Thoracic aorta (tissue), 2 donors: ENCODE results near the gene CEP128. TPM values are rescaled to one million over a fixed set of nuclear protein-coding genes. Genes with fewer than 3 reads are reported as not detected.

ENCODE experiments used
- ATAC-seq: fragments of 150-250 bp; one replicate; pipeline ENCODE4 v1.8.0; 2017; ENCODE audit warnings: low read depth; ENCODE audit not compliant: insufficient number of reproducible peaks, low FRiP score
- DNase-seq: peaks from one replicate; pipeline ENCODE4 v3.0.0-alpha.2; 2020; ENCODE audit warnings: low spot score
- H3K27ac ChIP-seq, 2 donors: fragments of 200-600 bp; sonication (generic); 1 replicate in 1 of 2; 2 replicates in 1 of 2; pipeline ENCODE4 v1.5.1; 2016; ENCODE audit warnings: mild to moderate bottlenecking in 2 of 2, moderate library complexity in 2 of 2
- H3K27me3 ChIP-seq: fragments of 200-600 bp; sonication (generic); replicated peaks from 2 replicates; pipeline ENCODE4 v1.6.0; 2016; ENCODE audit warnings: mild to moderate bottlenecking; ENCODE audit not compliant: insufficient read depth
- H3K36me3 ChIP-seq: fragments of 200-600 bp; sonication (generic); one replicate; pipeline ENCODE4 v1.5.1; 2016
- H3K4me1 ChIP-seq, 2 donors: fragments of 200-600 bp; sonication (generic); 1 replicate in 1 of 2; 2 replicates in 1 of 2; pipeline versions ENCODE4 v1.5.1 to v1.6.0; 2016; ENCODE audit warnings: low read depth in 2 of 2, mild to moderate bottlenecking in 1 of 2; ENCODE audit not compliant: control insufficient read depth in 1 of 2
- H3K4me3 ChIP-seq: fragments of 200-600 bp; sonication (generic); 2 replicates; pipeline ENCODE4 v1.5.1; 2016; ENCODE audit warnings: mild to moderate bottlenecking
- H3K9me3 ChIP-seq: fragments of 200-600 bp; sonication (generic); 2 replicates; pipeline ENCODE4 v1.5.1; 2016
- total RNA-seq, 2 donors: library from RNA; depleted of rRNA; stranded (reverse); fragments of >200 nt; gene quantifications; one replicate each; pipeline versions ENCODE4 v1.1.0 to v1.2.3, GENCODE V29; 2016
- TF ChIP-seq, protein P1 (sequence below): fragments of 200-600 bp; sonication (generic); IDR thresholded peaks from one replicate; pipeline ENCODE4 v1.5.1; 2019; ENCODE audit warnings: antibody characterized with exemption

The CEP128 gene
- total RNA-seq, 2 donors from 2014 or later, result 2.1 to 4.7 TPM

DNA sequence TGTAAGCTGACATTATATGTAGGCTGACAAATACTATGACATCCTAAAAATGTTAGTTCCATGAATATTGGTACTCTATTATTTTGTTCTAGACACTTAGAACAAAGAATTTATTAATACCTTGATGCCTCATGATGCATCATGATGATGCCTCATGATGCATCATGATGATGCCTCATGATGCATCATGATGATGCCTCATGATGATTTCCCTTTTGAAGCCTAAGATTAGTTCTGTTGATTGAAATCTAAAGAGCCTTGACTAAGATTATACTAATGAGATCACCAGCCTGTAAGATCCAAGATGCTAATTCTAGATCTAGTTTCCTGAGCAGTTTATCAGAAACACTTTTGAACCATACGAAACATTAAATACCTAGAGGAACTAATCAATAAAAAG, 4.6 kb upstream of the CEP128 start:
- H3K4me3 ChIP-seq, result no peak overlapping the region
- no peaks in the 10 kb centered on the region for H3K9me3 ChIP-seq
- no peak overlapping the region for H3K27ac ChIP-seq
- H3K36me3 ChIP-seq, result no peaks in the 10 kb centered on the region
- TF ChIP-seq, protein P1, sequence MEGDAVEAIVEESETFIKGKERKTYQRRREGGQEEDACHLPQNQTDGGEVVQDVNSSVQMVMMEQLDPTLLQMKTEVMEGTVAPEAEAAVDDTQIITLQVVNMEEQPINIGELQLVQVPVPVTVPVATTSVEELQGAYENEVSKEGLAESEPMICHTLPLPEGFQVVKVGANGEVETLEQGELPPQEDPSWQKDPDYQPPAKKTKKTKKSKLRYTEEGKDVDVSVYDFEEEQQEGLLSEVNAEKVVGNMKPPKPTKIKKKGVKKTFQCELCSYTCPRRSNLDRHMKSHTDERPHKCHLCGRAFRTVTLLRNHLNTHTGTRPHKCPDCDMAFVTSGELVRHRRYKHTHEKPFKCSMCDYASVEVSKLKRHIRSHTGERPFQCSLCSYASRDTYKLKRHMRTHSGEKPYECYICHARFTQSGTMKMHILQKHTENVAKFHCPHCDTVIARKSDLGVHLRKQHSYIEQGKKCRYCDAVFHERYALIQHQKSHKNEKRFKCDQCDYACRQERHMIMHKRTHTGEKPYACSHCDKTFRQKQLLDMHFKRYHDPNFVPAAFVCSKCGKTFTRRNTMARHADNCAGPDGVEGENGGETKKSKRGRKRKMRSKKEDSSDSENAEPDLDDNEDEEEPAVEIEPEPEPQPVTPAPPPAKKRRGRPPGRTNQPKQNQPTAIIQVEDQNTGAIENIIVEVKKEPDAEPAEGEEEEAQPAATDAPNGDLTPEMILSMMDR, result no peak
- H3K27me3 ChIP-seq, result no peaks in the 10 kb centered on the region
- H3K4me1 ChIP-seq, result peaks cover 0 to 8% of the 10 kb centered on the region in 2 donors
- no peak for ATAC-seq
- no peak for DNase-seq

DNA sequence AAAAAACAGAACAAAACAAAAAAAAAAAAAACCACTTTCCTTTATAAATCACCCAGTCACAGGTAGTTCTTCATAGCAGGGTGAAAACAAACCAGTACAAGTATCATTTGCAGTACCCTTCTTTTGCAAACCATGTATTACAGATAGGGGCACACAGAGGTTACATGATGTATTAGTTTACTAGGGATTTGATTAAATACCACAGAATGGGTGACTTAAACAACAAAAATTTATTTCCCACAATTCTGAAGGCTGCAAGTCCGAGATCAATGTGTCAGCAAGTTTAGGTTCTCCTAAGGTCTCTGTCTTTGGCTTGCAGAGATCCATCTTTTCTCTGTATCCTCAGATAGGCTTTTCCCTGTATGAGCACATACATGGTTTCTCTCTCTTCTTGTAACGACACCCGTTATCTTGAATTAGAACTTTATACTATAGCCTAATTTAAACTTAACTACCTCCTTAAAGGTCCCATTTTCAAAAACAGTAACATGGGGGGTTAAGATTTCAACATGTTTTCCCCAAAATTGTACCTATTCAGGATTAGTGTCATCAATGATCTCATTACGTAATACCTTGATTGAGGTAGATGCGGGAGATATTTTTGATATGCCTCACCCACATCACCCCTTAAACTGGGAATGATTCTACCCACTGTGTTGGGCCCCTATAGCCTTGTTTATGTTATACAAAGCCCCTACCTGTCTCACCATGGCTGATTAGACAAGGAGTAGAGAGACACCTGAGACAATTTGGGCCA, 3.5 kb upstream of the CEP128 start:
- Histone ChIP-seq H3K9me3 (no peaks in the 10 kb centered on the region), H3K36me3 (no peaks in the 10 kb centered on the region), H3K27me3 (no peaks in the 10 kb centered on the region), H3K27ac (no peak overlapping the region), H3K4me3 (no peak overlapping the region), H3K4me1 (peaks cover 0 to 13% of the 10 kb centered on the region in 2 donors)
- no peak for ATAC-seq
- TF ChIP-seq, protein P1, result no peak
- DNase-seq, result no peak

DNA sequence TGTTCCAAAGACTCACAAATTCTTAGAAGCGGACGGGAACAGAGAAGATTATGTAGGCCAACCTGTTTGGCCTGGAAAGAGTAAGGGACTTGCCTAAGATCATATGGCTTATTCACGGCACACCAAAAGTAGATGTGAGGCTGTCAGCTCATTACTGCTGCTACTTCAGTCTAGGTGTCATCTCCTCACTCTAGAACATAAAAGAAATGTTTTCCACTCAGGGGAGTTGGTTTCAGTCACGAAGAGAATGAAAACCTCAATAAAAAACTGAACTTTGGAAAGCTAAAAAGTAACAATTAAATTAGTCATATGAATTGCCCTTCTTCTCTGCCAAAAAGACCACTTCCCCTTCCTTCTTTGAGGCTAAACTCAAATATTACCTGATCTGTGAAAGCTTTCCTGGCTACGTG, 658 bp upstream of the CEP128 start:
- Histone ChIP-seq H3K27me3 (no peaks in the 10 kb centered on the region), H3K9me3 (no peaks in the 10 kb centered on the region), H3K27ac (peak overlapping the region in 1 of 2 donors; percentile 38), H3K36me3 (no peaks in the 10 kb centered on the region), H3K4me1 (peaks cover 0 to 13% of the 10 kb centered on the region in 2 donors), H3K4me3 (peak overlapping the region; percentile 86)
- TF ChIP-seq, protein P1, result no peak
- DNase-seq (no peak), ATAC-seq (no peak)

DNA sequence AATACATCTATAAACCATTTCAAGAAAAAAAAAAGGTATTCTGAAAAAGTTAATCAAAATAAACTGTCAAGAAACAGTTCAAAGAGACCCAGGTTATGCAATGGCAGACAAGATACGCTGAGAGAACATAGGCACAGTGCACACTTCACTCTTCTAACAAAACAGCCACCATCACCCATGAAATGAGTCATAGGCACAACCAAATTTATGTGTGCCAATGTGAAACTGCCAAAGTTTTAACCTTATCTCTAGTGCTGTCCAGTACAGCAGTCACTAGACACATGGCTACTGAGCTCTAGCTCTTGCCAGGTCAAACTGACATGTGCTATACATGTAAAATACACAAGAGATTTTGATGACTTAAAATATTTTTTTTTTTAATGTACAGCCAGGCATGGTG, 1.4 kb downstream of the CEP128 start:
- TF ChIP-seq, protein P1, result no peak
- Histone ChIP-seq H3K27ac (no peak overlapping the region), H3K36me3 (no peaks in the 10 kb centered on the region), H3K9me3 (no peaks in the 10 kb centered on the region), H3K4me1 (peaks cover 0 to 13% of the 10 kb centered on the region in 2 donors), H3K27me3 (no peaks in the 10 kb centered on the region), H3K4me3 (no peak overlapping the region)
- DNase-seq, result no peak
- ATAC-seq, result no peak

DNA sequence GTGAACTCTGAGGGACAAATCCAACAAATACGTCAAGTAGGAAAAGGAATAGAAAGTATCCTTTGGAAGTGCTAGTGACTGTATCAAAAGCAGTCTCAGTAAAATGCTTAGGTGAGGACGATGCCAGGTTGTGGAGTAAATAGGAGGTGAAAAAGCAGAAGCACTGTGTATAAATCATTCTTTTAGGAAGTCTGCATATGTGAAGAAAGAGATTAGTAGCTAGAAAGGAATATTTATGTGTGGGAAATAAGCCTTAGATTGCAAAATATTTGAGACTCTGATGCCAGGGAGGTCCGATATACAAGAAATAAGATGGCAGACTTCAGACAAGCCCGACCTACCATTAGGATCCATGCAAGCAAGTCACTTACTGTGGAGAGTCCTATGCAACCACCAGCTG, 7.9 kb downstream of the CEP128 start:
- Histone ChIP-seq H3K27ac (no peak overlapping the region), H3K27me3 (no peaks in the 10 kb centered on the region), H3K9me3 (no peaks in the 10 kb centered on the region), H3K4me1 (no peaks in the 10 kb centered on the region), H3K4me3 (no peak overlapping the region), H3K36me3 (no peaks in the 10 kb centered on the region)
- ATAC-seq (no peak), DNase-seq (no peak)
- TF ChIP-seq, protein P1, result no peak
